Adrenal gland (tissue), 12 donors: ENCODE measurements around the gene KLHDC10. TPM values are rescaled to one million over a fixed set of nuclear protein-coding genes. Genes with fewer than 3 reads are reported as not detected.
A peak's percentile ranks its signal among the peaks of the same experiment; 100 is the strongest.

Experiments
- DNase-seq, 7 donors: peaks; one replicate each; pipeline ENCODE4 v3.0.0-alpha.2; 2019 to 2020
- H3K27ac ChIP-seq, 5 donors: fragments of 200-600 bp; sonication (generic) in 4 of 5; 1 replicate in 3 of 5; 2 replicates in 2 of 5; pipeline versions ENCODE4 v1.5.1 to v1.8.0; 2016 to 2020; ENCODE audit warnings: mild to moderate bottlenecking in 1 of 5
- H3K27me3 ChIP-seq: fragments of 200-600 bp; 2 replicates; pipeline ENCODE4 v1.8.0; 2021
- H3K36me3 ChIP-seq, 2 donors: fragments of 200-600 bp; replicated peaks in 1 of 2; 1 replicate in 1 of 2; 2 replicates in 1 of 2; pipeline versions ENCODE4 v1.5.1 to v1.8.0; 2018 to 2022
- H3K4me1 ChIP-seq, 2 donors: fragments of 200-600 bp; replicated peaks in 1 of 2; 1 replicate in 1 of 2; 2 replicates in 1 of 2; pipeline versions ENCODE4 v1.5.1 to v1.8.0; 2018 to 2021
- H3K4me3 ChIP-seq, 4 donors: fragments of 200-600 bp; sonication (generic) in 3 of 4; one replicate each; pipeline ENCODE4 v1.5.1; 2016 to 2018
- H3K9me3 ChIP-seq, 3 donors: fragments of 200-600 bp; sonication (generic) in 1 of 3; replicated peaks in 1 of 3; 1 replicate in 2 of 3; 2 replicates in 1 of 3; pipeline versions ENCODE4 v1.5.1 to v1.8.0; 2016 to 2021
- POLR2A ChIP-seq, 2 donors: fragments of 450-650 bp; IDR thresholded peaks; one replicate each; pipeline ENCODE4 v1.6.1; 2017; ENCODE audit warnings: antibody characterized with exemption in 2 of 2, mild to moderate bottlenecking in 2 of 2, moderate library complexity in 1 of 2
- WGBS, 4 donors: extraction: QIAGEN DNeasy Blood & Tissue Kit in 2 of 4; methylation state at CpG; one replicate each; pipeline versions ENCODE4 v1.1.5 to v1.1.7; 2013 to 2017; 5-methylcytosine and 5-hydroxymethylcytosine counted together
- intact Hi-C, 2 donors: fragments of 100-400 bp; cut with DNase I; formaldehyde crosslinking; loops; one replicate each; pipeline versions ENCODE4 v1.14.1 to v1.15.0; 2022 to 2023
- polyA plus RNA-seq, 3 donors: library from polyadenylated mRNA; stranded (reverse); fragments of 200-250 nt in 2 of 3; fragments of 350-450 nt in 1 of 3; fragmentation: Illumina TruSeq in 1 of 3; extraction: RNeasy Lipid Tissue Mini Kit (QIAGEN cat#74804) in 1 of 3; gene quantifications; one replicate each; pipeline ENCODE4 v1.2.3, GENCODE V29; 2013 to 2014
- total RNA-seq, 9 donors: library from RNA; depleted of rRNA in 4 of 9; stranded (reverse); fragments of >200 nt in 4 of 9; fragments of 120-200 nt in 1 of 9; fragmentation: NEBNext Ultra II Directional in 1 of 9; extraction: Animal tissue kit (Norgen Biotek cat#: 25700) in 1 of 9; gene quantifications; one replicate each; pipeline versions ENCODE4 v1.1.0 to v1.2.4, GENCODE V29; 2013 to 2023
- TF ChIP-seq, protein P1 (sequence below), 6 experiments: fragments of 450-650 bp in 4 of 6; fragments of 200-600 bp in 2 of 6; sonication (generic) in 1 of 6; IDR thresholded peaks; 1 replicate in 5 of 6; 2 replicates in 1 of 6; pipeline versions ENCODE4 v1.5.1 to v1.8.0; 2016 to 2021; ENCODE audit warnings: antibody characterized with exemption in 6 of 6, mild to moderate bottlenecking in 2 of 6, moderate library complexity in 1 of 6
- donor health status: healthy with polysubstance abuse.
- donor health status: Bipolar disorder and iron deficiency.
- donor health status: DM: yes; HTN: yes; CAD: no.
- donor health status: DM: no; HTN: no; CAD: no.
- donor health status: DM: no; HTN: no; CAD: no.
- donor health status: DM: yes; HTN: yes; CAD: no.

The KLHDC10 gene
- total and polyA plus RNA-seq, 12 donors, result 13.4 to 57.2 (median 33.4) TPM

DNA sequence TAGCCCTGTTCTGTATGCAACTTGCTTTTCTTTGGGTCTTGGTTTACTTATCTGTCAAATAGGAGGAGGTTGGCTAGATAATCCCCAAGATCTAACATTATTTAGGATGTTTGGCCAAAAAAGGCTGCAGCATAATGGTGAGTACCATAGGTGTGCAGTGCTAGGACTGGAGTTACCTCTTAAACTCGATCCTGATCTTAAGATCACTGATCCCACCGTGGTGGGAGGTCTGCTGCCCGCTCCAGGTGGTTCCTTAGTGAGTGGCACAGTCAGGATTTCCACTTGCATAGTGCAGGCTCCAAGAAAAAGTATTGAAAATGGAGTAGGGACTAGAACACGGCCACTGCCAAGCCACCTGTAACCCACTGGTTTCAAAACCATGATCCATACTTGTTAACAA lies 66.9 kb downstream of the KLHDC10 start:
- 96 to 100% (median 97%) methylated on average over 4 of the region's 4 CpGs for WGBS, 4 donors
- H3K9me3 ChIP-seq, result no peaks in the 10 kb centered on the region
- intact Hi-C loops, result no loop called here
- no peak overlapping the region for H3K4me3 ChIP-seq
- H3K36me3 ChIP-seq, result peaks cover 0 to 2% of the 10 kb centered on the region in 2 donors
- H3K4me1 ChIP-seq, result peaks cover 0 to 7% of the 10 kb centered on the region in 2 donors
- DNase-seq, result no peak
- no peak overlapping the region for H3K27ac ChIP-seq
- TF ChIP-seq, protein P1, sequence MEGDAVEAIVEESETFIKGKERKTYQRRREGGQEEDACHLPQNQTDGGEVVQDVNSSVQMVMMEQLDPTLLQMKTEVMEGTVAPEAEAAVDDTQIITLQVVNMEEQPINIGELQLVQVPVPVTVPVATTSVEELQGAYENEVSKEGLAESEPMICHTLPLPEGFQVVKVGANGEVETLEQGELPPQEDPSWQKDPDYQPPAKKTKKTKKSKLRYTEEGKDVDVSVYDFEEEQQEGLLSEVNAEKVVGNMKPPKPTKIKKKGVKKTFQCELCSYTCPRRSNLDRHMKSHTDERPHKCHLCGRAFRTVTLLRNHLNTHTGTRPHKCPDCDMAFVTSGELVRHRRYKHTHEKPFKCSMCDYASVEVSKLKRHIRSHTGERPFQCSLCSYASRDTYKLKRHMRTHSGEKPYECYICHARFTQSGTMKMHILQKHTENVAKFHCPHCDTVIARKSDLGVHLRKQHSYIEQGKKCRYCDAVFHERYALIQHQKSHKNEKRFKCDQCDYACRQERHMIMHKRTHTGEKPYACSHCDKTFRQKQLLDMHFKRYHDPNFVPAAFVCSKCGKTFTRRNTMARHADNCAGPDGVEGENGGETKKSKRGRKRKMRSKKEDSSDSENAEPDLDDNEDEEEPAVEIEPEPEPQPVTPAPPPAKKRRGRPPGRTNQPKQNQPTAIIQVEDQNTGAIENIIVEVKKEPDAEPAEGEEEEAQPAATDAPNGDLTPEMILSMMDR (IDR thresholded peaks at IDR 0.05), result no peak
- TF ChIP-seq POLR2A (IDR thresholded peaks at IDR 0.05), result no peak
- H3K27me3 ChIP-seq, result no peaks in the 10 kb centered on the region

DNA sequence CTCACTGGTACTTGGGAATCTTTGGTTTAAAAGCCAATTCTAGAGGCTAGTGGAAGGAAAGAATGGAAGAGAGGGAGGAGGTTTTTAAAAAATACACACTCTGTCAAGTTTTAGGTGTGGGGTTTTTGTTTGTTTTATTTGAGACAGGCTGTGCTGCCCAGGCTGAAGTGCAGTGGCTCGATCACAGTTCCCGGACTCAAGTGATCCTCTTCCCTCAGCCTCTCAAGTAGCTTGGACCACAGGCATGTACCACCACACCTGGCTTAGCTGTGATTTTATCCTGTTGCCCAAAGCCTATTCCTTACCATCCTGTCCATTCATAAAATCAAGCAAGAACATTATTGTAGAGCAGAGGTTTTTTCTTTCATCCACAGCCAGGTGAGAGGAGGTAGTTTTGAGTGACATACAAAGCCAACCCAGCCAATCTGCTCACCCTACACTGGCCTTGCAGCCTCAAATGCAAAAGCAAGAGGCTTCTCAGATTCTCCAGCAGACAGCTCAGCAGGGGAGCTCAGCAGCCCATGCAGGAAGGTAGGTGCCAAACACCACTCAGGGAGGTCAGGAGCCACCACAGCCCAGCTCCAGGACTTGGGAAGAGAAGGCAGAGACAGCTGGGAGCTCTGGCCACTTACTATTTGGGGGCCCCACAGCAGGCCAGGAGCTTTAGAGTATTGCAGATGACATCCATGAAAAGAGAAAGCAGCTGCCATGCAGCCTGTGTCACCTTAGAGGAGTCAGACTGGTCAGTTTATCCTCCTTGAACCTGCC lies 69.0 kb downstream of the KLHDC10 start:
- Histone ChIP-seq H3K4me1 (peaks cover 0 to 7% of the 10 kb centered on the region in 2 donors), H3K4me3 (no peak overlapping the region), H3K27me3 (no peaks in the 10 kb centered on the region), H3K36me3 (no peaks in the 10 kb centered on the region), H3K27ac (no peak overlapping the region), H3K9me3 (no peaks in the 10 kb centered on the region)
- intact Hi-C loops, result no loop called here
- 96 to 100% (median 99%) methylated on average over 2 of the region's 2 CpGs for WGBS, 4 donors
- TF ChIP-seq POLR2A (IDR thresholded peaks at IDR 0.05), result no peak
- TF ChIP-seq, protein P1 (IDR thresholded peaks at IDR 0.05), result no peak
- DNase-seq, result no peak

DNA sequence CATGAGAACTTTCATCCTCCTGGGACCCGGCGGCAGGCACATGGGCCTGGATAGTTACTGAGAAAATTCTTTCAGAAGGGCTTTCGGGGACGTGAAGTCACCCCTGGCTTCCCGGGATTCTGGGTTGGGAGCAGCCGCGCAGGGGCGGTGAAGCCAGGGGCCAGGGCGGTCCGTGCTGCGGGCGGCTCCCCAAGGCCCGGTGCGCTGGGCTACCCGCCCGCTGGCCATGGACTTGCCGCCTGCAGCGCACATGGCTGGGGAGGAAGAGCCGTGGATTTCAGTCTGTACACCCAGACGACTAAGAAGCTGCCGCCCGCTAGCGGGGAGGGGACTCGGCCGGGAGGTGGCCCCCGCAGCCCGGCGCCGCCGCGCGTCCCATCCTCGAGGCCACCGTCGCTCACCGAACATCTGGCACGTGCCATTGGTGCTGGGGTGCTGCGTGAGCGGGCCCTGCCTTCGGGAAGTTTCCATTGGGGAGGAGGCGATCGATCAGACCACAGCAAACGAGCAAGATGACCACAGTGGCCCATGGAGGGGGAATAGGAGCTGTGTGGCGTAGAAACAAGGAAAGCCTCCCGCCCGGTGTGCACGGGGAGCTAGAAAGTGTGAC lies 70.3 kb downstream of the KLHDC10 start:
- Histone ChIP-seq H3K4me3 (peak overlapping the region in 2 of 4 donors; percentile 32 to 76), H3K27me3 (no peaks in the 10 kb centered on the region), H3K4me1 (peaks cover 0 to 7% of the 10 kb centered on the region in 2 donors), H3K27ac (peak overlapping the region in 2 of 5 donors; percentile 82 to 83), H3K9me3 (no peaks in the 10 kb centered on the region), H3K36me3 (no peaks in the 10 kb centered on the region)
- DNase-seq, result peak in 2 of 7 donors; percentile 20 to 35
- intact Hi-C loops, result no loop called here
- TF ChIP-seq, protein P1 (IDR thresholded peaks at IDR 0.05), result no peak
- no peak for TF ChIP-seq POLR2A (IDR thresholded peaks at IDR 0.05)
- WGBS, 4 donors, result 80 to 90% (median 87%) methylated on average over 22 to 47 of the region's 47 CpGs

DNA sequence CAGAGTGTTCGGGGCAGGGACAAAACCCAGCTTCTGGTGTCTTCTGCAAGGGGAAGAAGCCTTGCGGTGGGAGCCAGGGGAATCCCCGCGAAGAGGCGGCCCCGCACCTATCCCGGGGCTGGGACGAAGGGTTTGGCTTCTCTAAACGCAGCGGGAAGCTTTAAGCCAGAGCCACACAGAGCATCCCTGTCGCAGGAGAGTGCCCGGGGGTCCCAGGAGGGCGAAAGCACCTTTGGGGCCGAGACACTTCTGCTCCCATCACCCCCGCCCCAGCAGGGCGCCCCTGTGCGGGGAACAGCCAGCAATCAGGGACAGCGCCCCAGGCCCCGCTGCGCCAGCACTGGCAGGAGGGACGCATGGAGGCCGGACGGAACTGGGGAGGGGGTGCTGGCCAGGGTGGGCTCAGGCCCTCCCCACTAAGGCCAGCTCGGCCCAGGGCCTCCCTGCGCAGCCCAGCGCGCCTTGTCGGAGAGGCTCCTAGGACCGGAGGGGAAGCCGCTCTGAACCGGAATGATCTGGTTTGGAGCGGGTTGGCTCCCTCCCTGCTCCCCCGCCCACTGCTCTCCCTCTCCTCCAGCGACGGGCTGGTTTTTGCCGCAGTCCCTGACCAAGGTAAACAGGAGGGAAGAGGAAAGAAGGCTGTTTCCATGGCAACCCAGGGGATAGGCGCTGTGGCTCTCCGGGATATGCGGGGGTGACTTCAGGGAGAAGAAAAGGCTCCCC lies 71.0 kb downstream of the KLHDC10 start:
- Histone ChIP-seq H3K27me3 (no peaks in the 10 kb centered on the region), H3K27ac (peak overlapping the region in 2 of 5 donors; percentile 82 to 83), H3K4me1 (peaks cover 0 to 7% of the 10 kb centered on the region in 2 donors), H3K9me3 (no peaks in the 10 kb centered on the region), H3K4me3 (peak overlapping the region; percentile 25 to 76 (median 30)), H3K36me3 (no peaks in the 10 kb centered on the region)
- peak; percentile 65 to 87 (median 78) for DNase-seq
- 12 to 21% (median 14%) methylated on average over 16 to 39 of the region's 39 CpGs for WGBS, 4 donors
- intact Hi-C loops, result no loop called here
- TF ChIP-seq POLR2A (IDR thresholded peaks at IDR 0.05), result no peak
